ENCODE data around the gene CACNA1I.

DNA sequence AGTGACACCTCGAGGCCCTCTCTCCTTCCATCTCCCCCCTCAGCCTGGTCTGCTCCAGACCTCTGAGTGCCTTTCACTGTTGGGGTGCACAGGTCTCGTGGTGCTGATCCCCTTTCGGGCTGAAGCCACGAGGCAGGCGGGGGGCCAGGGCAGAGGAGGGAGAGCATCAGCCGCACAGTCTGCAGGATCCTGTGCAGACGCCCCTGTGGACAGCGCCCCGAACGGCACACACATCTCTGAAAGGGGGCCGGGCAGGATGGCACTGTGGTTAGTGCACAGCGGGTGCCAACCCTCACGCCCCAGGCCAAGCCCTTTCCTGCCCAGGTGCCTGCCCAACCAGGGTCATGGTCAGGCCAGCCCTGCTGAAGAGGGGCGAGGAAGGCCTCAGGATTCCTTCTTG is 56.7 kb downstream of the CACNA1I start:
- TF ChIP-seq POLR2AphosphoS5 (IDR thresholded peaks at IDR 0.05; ENCODE audit: low read depth) (no peak), CTCF (conservative IDR thresholded peaks at IDR 0.05; ENCODE audit: low read depth in 2 of 2) (no peak)

Data from GM23338 (cell line).